Stimulated activated CD8-positive, alpha-beta memory T cell treated with anti-CD3 and anti-CD28 coated beads, Interleukin-15, amount 100 ng/mL, for 24 hours (primary cell): ENCODE measurements around the gene CYP2C9.

ENCODE experiments used
- DNase-seq: peaks from one replicate; pipeline ENCODE4 v3.0.0-alpha.2; 2020; ENCODE audit warnings: low read depth

CYP2C9 gene

GRCh38 chr10:95039281-95039680, 100.8 kb downstream of the CYP2C9 start:
- DNase-seq = no peak
